Fibroblast of the conjunctiva (primary cell): ENCODE results near the gene CHRNG.
"Not testable (repeated sequence)": the region's sequence is repeated elsewhere in the genome, so short reads cannot be mapped to it uniquely, and the experiment has no call there.

ENCODE experiments used
- DNase-seq: peaks from one replicate; pipeline ENCODE4 v3.0.0-alpha.2; 2010; ENCODE audit warnings: low read depth

CHRNG gene

DNA sequence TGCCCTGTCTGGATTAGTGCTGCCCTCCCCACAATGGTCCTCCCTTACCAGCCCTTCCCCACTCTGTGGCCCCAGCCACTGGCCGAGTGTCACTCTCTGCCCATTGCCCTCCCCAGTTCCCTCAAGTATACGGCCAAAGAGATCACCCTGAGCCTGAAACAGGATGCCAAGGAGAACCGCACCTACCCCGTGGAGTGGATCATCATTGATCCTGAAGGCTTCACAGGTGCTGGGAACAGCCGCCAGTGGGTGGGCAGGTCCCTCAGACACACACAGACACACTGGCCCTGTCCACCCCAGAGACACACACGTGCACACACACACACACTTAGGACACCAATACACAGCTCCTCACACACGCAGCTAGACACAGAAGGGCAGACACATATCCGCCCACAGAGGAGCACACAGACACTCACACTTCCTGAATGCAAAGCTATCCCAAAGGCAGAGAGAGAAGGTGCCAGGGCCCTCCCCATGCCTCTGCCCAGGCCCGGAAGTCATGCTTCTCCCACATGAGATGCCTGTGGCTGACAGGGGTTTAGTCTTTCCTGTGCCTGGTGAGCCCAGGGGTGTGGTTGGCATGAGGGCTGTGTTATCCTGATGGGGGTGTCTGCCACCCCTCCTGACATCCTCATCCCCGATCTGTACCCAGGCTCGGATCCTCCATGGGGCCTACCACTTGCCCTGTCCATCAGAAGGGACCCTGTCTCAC lies 10.6 kb upstream of the CHRNG start:
- DNase-seq = no peak

GRCh38 chr2:232529806-232530547 lies 9.5 kb upstream of the CHRNG start:
- DNase-seq = no peak

- no peak for DNase-seq
Measured at GRCh38 chr2:232530626-232531260, 8.7 kb upstream of the CHRNG start.

DNA sequence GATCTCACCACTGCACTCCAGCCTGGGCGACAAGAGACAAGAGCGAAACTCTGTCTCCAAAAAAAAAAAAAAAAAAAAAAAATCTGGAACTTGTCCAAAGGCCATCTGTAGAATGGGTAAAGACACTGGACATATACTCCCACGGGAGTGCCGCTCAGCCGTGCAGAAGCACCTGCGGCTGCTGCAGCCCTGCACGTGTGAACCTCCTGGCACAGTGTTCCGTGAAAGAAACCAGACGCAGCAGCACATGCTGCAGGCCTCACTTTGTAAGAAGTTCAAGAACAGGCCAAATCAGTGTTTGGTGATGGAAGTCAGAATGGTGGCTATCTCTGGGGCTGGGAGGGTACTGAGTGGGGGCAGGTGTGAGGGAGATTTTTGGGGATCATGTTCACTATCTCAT lies 7.1 kb upstream of the CHRNG start:
- DNase-seq = no peak

DNA sequence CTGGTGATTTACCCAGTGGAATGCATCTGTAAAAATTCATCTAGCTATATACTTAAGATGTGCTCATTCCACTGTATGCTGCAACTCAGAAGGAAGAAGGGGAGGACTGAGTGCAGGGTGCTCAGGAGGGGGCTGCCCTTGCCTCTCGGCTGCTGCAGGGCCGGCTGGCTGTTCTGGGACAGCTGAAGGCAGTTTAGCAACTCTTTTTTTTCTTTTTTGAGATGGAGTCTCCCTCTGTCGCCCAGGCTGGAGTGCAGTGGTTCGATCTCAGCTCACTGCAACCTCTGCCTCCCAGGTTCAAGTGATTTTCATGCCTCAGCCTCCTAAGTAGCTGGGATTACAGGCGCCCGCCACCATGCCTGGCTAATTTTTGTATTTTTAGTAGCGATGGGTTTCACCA lies 6.7 kb upstream of the CHRNG start:
- not testable (repeated sequence) for DNase-seq

DNA sequence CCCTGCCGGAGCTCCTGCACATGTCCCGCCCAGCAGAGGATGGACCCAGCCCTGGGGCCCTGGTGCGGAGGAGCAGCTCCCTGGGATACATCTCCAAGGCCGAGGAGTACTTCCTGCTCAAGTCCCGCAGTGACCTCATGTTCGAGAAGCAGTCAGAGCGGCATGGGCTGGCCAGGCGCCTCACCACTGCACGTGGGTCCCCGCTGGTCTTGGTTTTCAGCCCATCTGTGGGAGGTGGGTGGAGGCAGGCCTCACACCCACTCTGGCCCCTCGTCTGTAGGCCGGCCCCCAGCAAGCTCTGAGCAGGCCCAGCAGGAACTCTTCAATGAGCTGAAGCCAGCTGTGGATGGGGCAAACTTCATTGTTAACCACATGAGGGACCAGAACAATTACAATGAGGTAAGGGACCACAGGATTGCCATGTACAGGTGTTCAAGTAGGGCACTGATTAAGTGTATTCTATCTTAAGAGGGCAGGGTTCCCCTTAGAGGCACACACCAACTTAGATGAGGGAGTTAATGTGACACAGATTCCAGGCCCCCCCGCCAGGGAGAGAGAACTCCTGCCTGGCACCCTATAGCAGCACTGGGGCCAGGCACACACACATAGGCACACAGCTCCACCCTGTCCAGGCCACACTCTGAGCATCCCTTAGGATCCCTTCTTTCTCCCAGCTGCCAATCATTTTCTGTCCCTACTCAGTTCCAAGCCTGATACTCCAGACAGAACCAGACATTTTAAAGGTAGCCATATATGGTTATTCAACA lies 5.4 kb upstream of the CHRNG start:
- no peak for DNase-seq

DNA sequence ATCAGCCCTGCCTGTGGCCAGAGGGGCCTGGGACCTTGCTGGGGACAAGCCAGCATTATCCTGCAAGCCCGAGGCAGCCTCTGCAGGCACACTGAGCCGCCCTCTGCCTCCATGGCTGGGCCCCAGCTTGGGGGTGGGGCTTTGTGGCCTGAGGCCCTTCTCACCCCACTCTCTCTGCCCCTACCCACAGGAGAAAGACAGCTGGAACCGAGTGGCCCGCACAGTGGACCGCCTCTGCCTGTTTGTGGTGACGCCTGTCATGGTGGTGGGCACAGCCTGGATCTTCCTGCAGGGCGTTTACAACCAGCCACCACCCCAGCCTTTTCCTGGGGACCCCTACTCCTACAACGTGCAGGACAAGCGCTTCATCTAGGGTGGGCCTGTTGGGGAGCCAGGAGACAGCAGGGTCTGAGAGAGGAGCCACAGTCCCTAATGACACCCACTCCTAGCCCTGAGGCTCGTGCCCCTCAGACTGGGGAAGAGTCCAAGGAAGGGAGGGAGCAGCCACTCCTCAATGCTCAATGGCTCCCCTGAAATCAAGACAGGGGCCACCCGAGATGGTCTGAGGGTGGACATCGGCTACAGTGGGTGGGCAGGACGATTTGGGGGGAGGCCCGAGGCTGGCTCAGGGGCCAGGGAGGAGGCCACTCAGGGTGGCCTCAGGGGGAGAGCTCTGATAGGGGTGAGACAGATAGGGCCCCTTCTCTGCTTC lies 4.4 kb upstream of the CHRNG start:
- no peak for DNase-seq

DNA sequence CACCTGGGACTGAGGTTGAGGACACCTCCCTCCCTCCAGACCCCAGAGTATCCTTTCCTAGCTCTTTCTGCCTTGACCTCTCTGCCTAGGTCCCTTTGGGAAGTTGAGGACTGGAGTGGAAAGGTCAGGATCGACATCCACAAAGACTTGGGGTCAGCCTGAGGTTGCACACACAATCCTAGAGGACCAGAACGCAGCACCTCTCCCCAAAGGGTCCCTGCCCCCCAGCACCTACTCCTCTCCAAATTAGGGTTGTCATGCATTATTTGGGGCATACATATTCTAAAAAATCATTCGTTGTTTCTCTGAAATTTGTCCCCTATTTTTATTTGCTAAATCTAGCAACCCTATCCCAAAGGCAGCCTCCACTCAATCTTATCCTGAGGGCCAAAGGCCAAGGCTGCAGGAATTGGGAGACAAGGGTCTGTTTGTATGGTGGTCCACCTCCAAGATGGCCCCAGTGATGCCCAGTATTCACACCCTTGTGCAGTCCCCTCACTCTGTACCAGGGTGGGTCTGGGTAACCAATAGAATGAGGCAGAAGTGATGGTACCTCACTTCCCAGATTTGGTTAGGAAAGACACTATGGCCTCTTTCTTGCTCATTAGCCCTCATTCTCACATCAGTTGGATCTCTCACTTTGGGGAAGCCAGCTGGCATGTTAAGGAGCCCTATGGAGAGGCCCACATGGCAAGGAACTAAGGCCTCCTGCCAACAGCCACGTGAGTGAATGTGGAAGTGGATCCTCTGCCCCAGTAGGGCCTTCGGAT lies 3.5 kb upstream of the CHRNG start:
- DNase-seq = no peak

DNA sequence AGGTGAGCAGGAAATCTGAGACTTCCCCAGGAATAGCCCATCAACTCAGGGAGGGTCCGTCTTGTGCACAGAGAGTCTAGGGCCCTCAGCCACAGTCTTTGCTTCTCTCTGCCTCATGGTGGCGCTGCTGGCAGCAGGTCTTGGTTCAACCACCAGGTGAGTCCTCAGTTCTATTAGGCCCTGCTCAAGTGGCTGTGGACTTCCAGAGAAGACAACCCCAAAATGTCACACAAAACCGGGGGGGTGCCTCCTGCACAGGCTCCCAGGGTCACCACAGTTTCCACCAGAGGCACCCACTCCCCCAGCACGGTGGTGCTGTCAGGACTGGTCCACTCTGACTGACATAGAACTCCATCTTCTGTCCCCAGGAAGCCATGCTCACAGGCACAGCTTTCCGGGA lies 2.4 kb upstream of the CHRNG start:
- DNase-seq = no peak

DNA sequence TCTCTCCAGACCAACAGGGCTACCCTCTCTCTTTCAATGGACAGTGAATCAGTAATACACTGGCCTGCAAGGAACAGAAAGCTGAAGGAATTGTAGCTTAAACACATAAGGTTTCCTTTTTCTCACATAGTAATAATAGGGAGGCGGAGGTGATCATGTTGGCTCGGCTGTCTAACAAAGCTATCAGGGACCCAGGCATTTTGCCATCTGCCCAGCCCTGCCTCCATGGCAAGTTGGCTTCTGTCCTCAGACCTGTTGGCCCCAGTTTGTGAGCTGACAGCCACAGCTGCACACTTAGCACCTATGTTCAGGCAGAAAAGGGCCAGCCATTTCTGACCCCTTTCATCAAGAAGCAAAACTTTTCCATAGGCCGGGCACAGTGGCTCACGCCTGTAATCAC lies 2.0 kb upstream of the CHRNG start:
- DNase-seq = no peak

GRCh38 chr2:232538671-232539070 lies 821 bp upstream of the CHRNG start:
- DNase-seq = no peak

- DNase-seq = no peak
Measured at GRCh38 chr2:232540441-232541041, 1.0 kb downstream of the CHRNG start.

- no peak for DNase-seq
Measured at GRCh38 chr2:232541195-232541960, 1.9 kb downstream of the CHRNG start.

DNA sequence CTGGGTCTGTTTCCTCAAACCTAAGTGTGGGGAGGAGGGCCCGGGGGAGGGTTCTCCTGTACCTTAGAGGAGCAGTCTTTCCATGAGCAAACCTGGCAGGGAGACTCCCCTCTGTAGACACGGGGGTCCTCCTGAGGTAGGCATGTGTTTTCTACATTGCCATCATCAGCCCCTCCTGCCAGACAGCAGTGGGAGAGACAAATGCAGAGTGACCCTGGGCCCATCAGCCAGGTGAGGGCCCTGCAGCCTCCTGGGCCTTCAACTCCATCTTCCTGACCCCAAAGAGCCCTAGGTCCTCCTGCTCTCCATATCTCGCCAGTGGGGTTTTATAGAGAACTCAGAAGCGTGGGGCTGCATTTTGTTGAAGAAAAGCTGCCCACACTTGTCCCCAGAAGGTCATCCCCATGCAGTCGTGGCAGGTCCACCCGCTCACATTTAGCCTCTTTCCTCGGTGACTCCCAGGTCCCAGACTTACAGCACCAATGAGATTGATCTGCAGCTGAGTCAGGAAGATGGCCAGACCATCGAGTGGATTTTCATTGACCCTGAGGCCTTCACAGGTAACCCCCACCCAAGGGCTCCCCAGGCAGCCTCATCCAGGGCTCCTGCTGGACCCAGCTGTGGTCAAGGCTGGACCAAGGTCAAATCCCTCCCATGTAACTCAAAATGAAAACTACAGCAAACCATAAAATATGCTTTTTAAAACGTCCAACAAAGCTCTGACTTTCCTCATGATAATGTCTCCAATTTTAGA lies 2.6 kb downstream of the CHRNG start:
- DNase-seq = no peak

GRCh38 chr2:232542715-232543467 lies 3.4 kb downstream of the CHRNG start:
- no peak for DNase-seq

GRCh38 chr2:232543491-232543890 lies 4.0 kb downstream of the CHRNG start:
- DNase-seq = no peak

DNA sequence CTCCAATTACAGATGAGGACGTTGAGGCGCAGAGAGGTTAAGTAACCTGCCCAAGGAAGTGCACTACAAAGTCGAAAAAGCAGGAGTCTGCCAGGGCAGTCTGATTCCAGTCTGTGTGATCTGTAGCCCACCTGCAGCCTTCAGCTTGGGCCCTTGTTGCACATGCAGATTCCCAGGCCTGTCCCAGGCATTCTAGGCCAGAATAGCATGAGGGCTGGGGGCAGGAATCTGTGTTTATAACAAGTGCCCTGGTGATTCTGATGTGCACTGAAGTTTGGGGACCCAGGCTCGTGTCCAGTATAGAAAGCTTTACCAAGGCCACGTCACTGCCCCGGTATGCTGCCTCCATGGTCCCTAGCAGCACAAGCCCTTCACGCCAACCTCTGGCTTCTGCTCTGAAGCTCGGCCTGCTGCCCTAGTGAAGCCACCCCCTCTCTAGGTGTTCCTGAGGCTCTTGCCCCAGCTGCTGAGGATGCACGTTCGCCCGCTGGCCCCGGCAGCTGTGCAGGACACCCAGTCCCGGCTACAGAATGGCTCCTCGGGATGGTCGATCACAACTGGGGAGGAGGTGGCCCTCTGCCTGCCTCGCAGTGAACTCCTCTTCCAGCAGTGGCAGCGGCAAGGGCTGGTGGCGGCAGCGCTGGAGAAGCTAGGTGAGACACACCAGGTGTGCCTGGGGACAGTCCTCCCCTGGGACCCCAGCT lies 4.6 kb downstream of the CHRNG start:
- no peak for DNase-seq

- no peak for DNase-seq
Measured at GRCh38 chr2:232544674-232545073, 5.2 kb downstream of the CHRNG start.
